HEK293 (cell line): ENCODE data around the gene FYCO1.

Experiments
- CTCF ChIA-PET: fragments of 350-600 bp; formaldehyde crosslinking; extraction: SDS; loops from one replicate; lab custom pipeline; 2021; ENCODE audit warnings: antibody characterized with exemption; lab: Yijun Ruan, JAX
- POLR2A ChIA-PET: fragments of 300-600 bp; formaldehyde crosslinking; extraction: SDS; loops from one replicate; lab custom pipeline; 2020; ENCODE audit warnings: antibody characterized with exemption, inconsistent platforms; lab: Yijun Ruan, JAX
- H3K27ac ChIP-seq: fragments of 200-500 bp; sonication (Bioruptor generic); 2 replicates; pipeline ENCODE4 v1.5.1; 2014; ENCODE audit warnings: low read depth, low read length, control low read depth, inconsistent platforms; ENCODE audit errors: extremely low read depth
- H3K36me3 ChIP-seq, 2 experiments: fragments of 200-500 bp in 1 of 2; sonication (Bioruptor generic) in 1 of 2; 1 replicate in 1 of 2; 2 replicates in 1 of 2; pipeline ENCODE4 v1.5.1; 2014 to 2017; ENCODE audit warnings: inconsistent platforms in 2 of 2, low read length in 2 of 2; ENCODE audit not compliant: control insufficient read depth in 2 of 2, insufficient read depth in 1 of 2
- H3K4me1 ChIP-seq: fragments of 200-500 bp; sonication (Bioruptor generic); 2 replicates; pipeline ENCODE4 v1.5.1; 2014; ENCODE audit warnings: mild to moderate bottlenecking, low read length, inconsistent platforms; ENCODE audit not compliant: control insufficient read depth, insufficient read depth
- H3K4me3 ChIP-seq: 2 replicates; pipeline ENCODE4 v1.5.1; 2011; ENCODE audit warnings: low read depth, mild to moderate bottlenecking, control low read depth, low read length, moderate library complexity
- H3K9me3 ChIP-seq: fragments of 200-500 bp; sonication (Bioruptor generic); 2 replicates; pipeline ENCODE4 v1.5.1; 2014; ENCODE audit warnings: low read depth, low read length, inconsistent platforms; ENCODE audit not compliant: control insufficient read depth, insufficient read depth
- INSM2 ChIP-seq: fragments of 450-650 bp; formaldehyde crosslinking; IDR thresholded peaks from 2 replicates; pipeline ENCODE4 v1.5.1; 2016; ENCODE audit warnings: missing biosample characterization, missing genetic modification characterization
- PBX3 ChIP-seq: sonication (generic); formaldehyde crosslinking; IDR thresholded peaks from 2 replicates; pipeline ENCODE4 v1.8.1; 2022; ENCODE audit warnings: mild to moderate bottlenecking, moderate library complexity, missing genetic modification reagents
- ZBTB44 ChIP-seq: fragments of 450-650 bp; IDR thresholded peaks from 2 replicates; pipeline ENCODE4 v1.5.1; 2018; ENCODE audit warnings: missing biosample characterization, mild to moderate bottlenecking, missing genetic modification characterization
- ZNF2 ChIP-seq: fragments of 450-650 bp; formaldehyde crosslinking; IDR thresholded peaks from 2 replicates; pipeline ENCODE4 v1.5.1; 2016; ENCODE audit warnings: missing biosample characterization, missing genetic modification characterization
- ZNF248 ChIP-seq: fragments of 450-650 bp; formaldehyde crosslinking; IDR thresholded peaks from 2 replicates; pipeline ENCODE4 v1.5.1; 2017; ENCODE audit warnings: missing biosample characterization, missing genetic modification characterization
- ZNF292 ChIP-seq: fragments of 450-650 bp; formaldehyde crosslinking; IDR thresholded peaks from 2 replicates; pipeline ENCODE4 v1.5.1; 2016; ENCODE audit warnings: low read depth, missing biosample characterization, missing genetic modification characterization, borderline replicate concordance
- ZNF354C ChIP-seq: fragments of 450-650 bp; formaldehyde crosslinking; IDR thresholded peaks from 2 replicates; pipeline ENCODE4 v1.5.1; 2016; ENCODE audit warnings: missing biosample characterization, missing genetic modification characterization, low read depth, borderline replicate concordance
- ZNF433 ChIP-seq: fragments of 450-650 bp; formaldehyde crosslinking; IDR thresholded peaks from 2 replicates; pipeline ENCODE4 v1.5.1; 2016; ENCODE audit warnings: missing biosample characterization, missing genetic modification characterization, low read depth
- ZNF513 ChIP-seq: fragments of 450-650 bp; IDR thresholded peaks from 2 replicates; pipeline ENCODE4 v1.5.1; 2018; ENCODE audit warnings: missing biosample characterization, missing genetic modification characterization
- ZNF518A ChIP-seq: fragments of 450-650 bp; formaldehyde crosslinking; conservative IDR thresholded peaks from 2 replicates; pipeline ENCODE4 v1.5.1; 2016; ENCODE audit warnings: low read depth, missing biosample characterization, missing genetic modification characterization
- ZNF549 ChIP-seq: fragments of 450-650 bp; IDR thresholded peaks from 2 replicates; pipeline ENCODE4 v1.5.1; 2018; ENCODE audit warnings: missing biosample characterization, missing genetic modification characterization, mild to moderate bottlenecking, inconsistent platforms, moderate library complexity
- ZNF555 ChIP-seq: fragments of 450-650 bp; formaldehyde crosslinking; conservative IDR thresholded peaks from 2 replicates; pipeline ENCODE4 v1.5.1; 2017; ENCODE audit warnings: missing biosample characterization, mild to moderate bottlenecking, missing genetic modification characterization, inconsistent platforms
- ZNF560 ChIP-seq: fragments of 450-650 bp; formaldehyde crosslinking; IDR thresholded peaks from 2 replicates; pipeline ENCODE4 v1.5.1; 2017; ENCODE audit warnings: missing biosample characterization, missing genetic modification characterization, borderline replicate concordance
- ZNF585B ChIP-seq: fragments of 450-650 bp; formaldehyde crosslinking; IDR thresholded peaks from 2 replicates; pipeline ENCODE4 v1.5.1; 2016; ENCODE audit warnings: missing biosample characterization, missing genetic modification characterization
- ZNF600 ChIP-seq: fragments of 450-650 bp; formaldehyde crosslinking; IDR thresholded peaks from 2 replicates; pipeline ENCODE4 v1.5.1; 2016; ENCODE audit warnings: missing biosample characterization, missing genetic modification characterization
- ZNF610 ChIP-seq: fragments of 450-650 bp; formaldehyde crosslinking; IDR thresholded peaks from 2 replicates; pipeline ENCODE4 v1.5.1; 2016; ENCODE audit warnings: missing biosample characterization, missing genetic modification characterization, borderline replicate concordance
- ZNF623 ChIP-seq: fragments of 450-650 bp; formaldehyde crosslinking; IDR thresholded peaks from 2 replicates; pipeline ENCODE4 v1.5.1; 2016; ENCODE audit warnings: missing biosample characterization, missing genetic modification characterization
- ZNF76 ChIP-seq: fragments of 450-650 bp; formaldehyde crosslinking; IDR thresholded peaks from 2 replicates; pipeline ENCODE4; 2016; ENCODE audit warnings: low read depth, missing biosample characterization, missing genetic modification characterization, borderline replicate concordance

The FYCO1 gene

GRCh38 chr3:45966371-45966791 lies 29.2 kb downstream of the FYCO1 start:
- ChIA-PET POLR2A (no interaction called here), CTCF (no interaction called here)
- no peak overlapping the region for H3K27ac ChIP-seq
- no peaks in the 10 kb centered on the region for H3K9me3 ChIP-seq
- H3K36me3 ChIP-seq = peaks cover 8 to 98% of the 10 kb centered on the region in 2 experiments; a peak in 2 of 3 replicates
- no peak for TF ChIP-seq ZNF292 (tag by site-specific recombination)
- TF ChIP-seq ZNF354C (tag by site-specific recombination) = no peak
- TF ChIP-seq ZNF518A (tag by site-specific recombination) = no peak
- no peak for TF ChIP-seq ZNF549 (tag by site-specific recombination)
- TF ChIP-seq ZNF433 (tag by site-specific recombination) = no peak
- no peak for TF ChIP-seq PBX3 (CRISPR knock-in tag)
- TF ChIP-seq ZNF560 (tag by site-specific recombination) = no peak
- no peak for TF ChIP-seq ZBTB44 (tag by site-specific recombination)
- no peak for TF ChIP-seq ZNF76
- no peak for TF ChIP-seq ZNF600
- no peak for TF ChIP-seq ZNF623 (tag by site-specific recombination)
- TF ChIP-seq ZNF555 (tag by site-specific recombination) = no peak
- TF ChIP-seq ZNF610 (tag by site-specific recombination) = no peak
- no peak for TF ChIP-seq ZNF248
- no peak for TF ChIP-seq ZNF513 (tag by site-specific recombination)
- no peak for TF ChIP-seq ZNF2 (tag by site-specific recombination)
- TF ChIP-seq ZNF585B = no peak
- no peak for TF ChIP-seq INSM2 (tag by site-specific recombination)
- no peak overlapping the region for H3K4me3 ChIP-seq
- no peaks in the 10 kb centered on the region for H3K4me1 ChIP-seq
